HepG2 (cell line): Measurements from ENCODE around the gene PYGL. TPM values are rescaled to one million over a fixed set of nuclear protein-coding genes. Genes with fewer than 3 reads are reported as not detected.
A peak's percentile ranks its signal among the peaks of the same experiment; 100 is the strongest.
"Not testable (repeated sequence)": the region's sequence is repeated elsewhere in the genome, so short reads cannot be mapped to it uniquely, and the experiment has no call there.

Source experiments
- ATAC-seq: fragments of 200-7000 bp; cut with Tn5 transposase; 3 replicates; pipeline ENCODE4 v1.9.1; 2020; ENCODE audit warnings: mild to moderate bottlenecking, moderate library complexity
- BruUV-seq: library from RNA; stranded (reverse); fragments of 400-500 nt; replicated peaks from 2 replicates; lab custom pipeline; 2021; lab: Mats Ljungman, UMichigan
- CTCF ChIA-PET: fragments of 300-600 bp; formaldehyde crosslinking; extraction: SDS; loops from one replicate; lab custom pipeline; 2021; ENCODE audit warnings: low total read pairs, inconsistent platforms, low intra/inter-chr PET ratio; lab: Yijun Ruan, JAX
- POLR2A ChIA-PET: fragments of 350-600 bp; sonication (Branson Sonifier 250); formaldehyde crosslinking; loops from one replicate; lab custom pipeline; 2020; ENCODE audit warnings: antibody characterized with exemption, inconsistent platforms; lab: Yijun Ruan, JAX
- DNase-seq: peaks from one replicate; pipeline ENCODE4 v3.0.0-alpha.2; 2015; ENCODE audit warnings: low spot score
- FAIRE-seq: peaks from 3 replicates; lab custom pipeline; 2011; peaks lifted over from hg19 to GRCh38; lab: Jason Lieb, UNC
- H2AFZ ChIP-seq: one replicate; pipeline ENCODE4 v1.6.1; 2011; ENCODE audit warnings: low read length, inconsistent platforms
- H3K27ac ChIP-seq: fragments of 300-600 bp; 3 replicates; pipeline ENCODE4 v1.8.0; 2011; ENCODE audit warnings: mixed run types, mild to moderate bottlenecking, mixed read lengths, low read length, inconsistent platforms; ENCODE audit not compliant: insufficient read depth; ENCODE audit errors: extremely low read length
- H3K27me3 ChIP-seq, 2 experiments: fragments of 200-600 bp in 1 of 2; 2 replicates in 1 of 2; 3 replicates in 1 of 2; pipeline versions ENCODE4 v1.6.0 to v1.8.0; 2011; ENCODE audit warnings: low read length in 2 of 2, mild to moderate bottlenecking in 2 of 2, moderate library complexity in 2 of 2, inconsistent platforms in 1 of 2; ENCODE audit not compliant: insufficient read depth in 2 of 2, control insufficient read depth in 1 of 2
- H3K36me3 ChIP-seq, 2 experiments: fragments of 200-600 bp in 1 of 2; replicated peaks in 1 of 2; 2 replicates in 1 of 2; 3 replicates in 1 of 2; pipeline versions ENCODE4 v1.5.1 to v1.8.0; 2011; ENCODE audit warnings: low read length in 2 of 2, inconsistent platforms in 1 of 2; ENCODE audit not compliant: insufficient read depth in 2 of 2, control insufficient read depth in 1 of 2
- H3K4me1 ChIP-seq: 2 replicates; pipeline ENCODE4 v1.5.1; 2012; ENCODE audit warnings: low read length, inconsistent platforms; ENCODE audit not compliant: insufficient read depth
- H3K4me2 ChIP-seq: 2 replicates; pipeline ENCODE4 v1.6.0; 2011; ENCODE audit warnings: low read depth, low read length, inconsistent platforms
- H3K4me3 ChIP-seq, 3 experiments: fragments of 200-600 bp in 1 of 3; sonication (generic), shearing (Covaris generic) in 1 of 3; replicated peaks in 1 of 3; 2 replicates each; pipeline ENCODE4 v1.5.1; 2011 to 2016; ENCODE audit warnings: low read length in 3 of 3, inconsistent platforms in 2 of 3, low read depth in 2 of 3, mild to moderate bottlenecking in 2 of 3, control low read depth in 1 of 3, mixed read lengths in 1 of 3; ENCODE audit not compliant: insufficient read depth in 1 of 3
- H3K79me2 ChIP-seq: one replicate; pipeline ENCODE4 v1.6.1; 2011; ENCODE audit warnings: low read length, inconsistent platforms; ENCODE audit not compliant: insufficient read depth
- H3K9ac ChIP-seq: 2 replicates; pipeline ENCODE4 v1.6.0; 2011; ENCODE audit warnings: mild to moderate bottlenecking, low read depth, low read length, inconsistent platforms; ENCODE audit not compliant: insufficient read depth
- H3K9me3 ChIP-seq: 2 replicates; pipeline ENCODE4 v1.5.1; 2012; ENCODE audit warnings: mild to moderate bottlenecking, low read length
- H4K20me1 ChIP-seq: 2 replicates; pipeline ENCODE4 v1.6.0; 2011; ENCODE audit warnings: inconsistent platforms, mild to moderate bottlenecking, low read length, moderate library complexity; ENCODE audit not compliant: insufficient read depth
- BCL6 ChIP-seq: IDR thresholded peaks from 2 replicates; pipeline ENCODE4 v1.6.1; 2016; ENCODE audit warnings: missing genetic modification reagents, missing compliant biosample characterization
- SOX13 ChIP-seq, 3 experiments: fragments of 450-650 bp in 1 of 3; sonication (generic) in 1 of 3; formaldehyde crosslinking in 1 of 3; IDR thresholded peaks in 2 of 3; conservative IDR thresholded peaks in 1 of 3; 2 replicates each; pipeline versions ENCODE4 v1.5.0 to v1.6.1; 2016 to 2020; ENCODE audit warnings: antibody characterized with exemption in 1 of 3, mild to moderate bottlenecking in 1 of 3, missing compliant biosample characterization in 1 of 3, missing genetic modification reagents in 1 of 3, moderate library complexity in 1 of 3
- SOX6 ChIP-seq, 2 experiments: fragments of 450-650 bp in 1 of 2; sonication (generic) in 1 of 2; formaldehyde crosslinking in 1 of 2; IDR thresholded peaks; 2 replicates each; pipeline versions ENCODE4 v1.4.0 to v1.6.1; 2017 to 2020; ENCODE audit warnings: antibody characterized with exemption in 1 of 2, mild to moderate bottlenecking in 1 of 2, missing genetic modification reagents in 1 of 2
- TBL1XR1 ChIP-seq: fragments of 150-350 bp; IDR thresholded peaks from 2 replicates; pipeline ENCODE4 v1.6.1; 2014; ENCODE audit warnings: borderline replicate concordance, low read length; ENCODE audit not compliant: partially characterized antibody
- TEAD3 ChIP-seq: optimal IDR thresholded peaks from 2 replicates; pipeline ENCODE3; 2016; ENCODE audit warnings: borderline replicate concordance
- WGBS: methylation state at CpG from one replicate; pipeline ENCODE4 v1.1.6; 2017; ENCODE audit warnings: low lambda C conversion rate; 5-methylcytosine and 5-hydroxymethylcytosine counted together
- in situ Hi-C: cut with HindIII; loops from 2 replicates; pipeline ENCODE4 v1.10.0; 2017; ENCODE audit warnings: low pct_unique_long_range_greater_than_20kb; ENCODE audit not compliant: extremely low pct_ligation_motif_present
- intact Hi-C: fragments of 100-400 bp; cut with micrococcal nuclease; formaldehyde crosslinking; loops from one replicate; pipeline ENCODE4 v1.10.0; 2022; ENCODE audit not compliant: unreplicated experiment
- polyA plus RNA-seq, 8 experiments: library from polyadenylated mRNA; depleted of rRNA in 3 of 8; stranded (reverse) in 7 of 8; unstranded in 1 of 8; fragments of >200 nt; fragmentation: Illumina TruSeq in 4 of 8; extraction: Trizol in 4 of 8; gene quantifications; 2 replicates each; pipeline versions ENCODE4 v1.2.1 to v1.2.3, GENCODE V29; 2011 to 2016; ENCODE audit warnings: low read depth in 4 of 8, missing spikeins in 1 of 8, mixed read lengths in 1 of 8; ENCODE audit not compliant: insufficient read depth in 1 of 8
- total RNA-seq, 5 experiments: library from RNA; depleted of rRNA; stranded (reverse); fragments of >200 nt; fragmentation: Illumina TruSeq; extraction: Trizol; gene quantifications; 2 replicates each; pipeline ENCODE4 v1.2.3, GENCODE V29; 2016; ENCODE audit warnings: low read depth in 1 of 5

Gene PYGL
- total and polyA plus RNA-seq, 2 of the 13 experiments (the other 11 are each of a cell fraction or from before 2014, with no cell fraction given) = 98.4 to 110 TPM

DNA sequence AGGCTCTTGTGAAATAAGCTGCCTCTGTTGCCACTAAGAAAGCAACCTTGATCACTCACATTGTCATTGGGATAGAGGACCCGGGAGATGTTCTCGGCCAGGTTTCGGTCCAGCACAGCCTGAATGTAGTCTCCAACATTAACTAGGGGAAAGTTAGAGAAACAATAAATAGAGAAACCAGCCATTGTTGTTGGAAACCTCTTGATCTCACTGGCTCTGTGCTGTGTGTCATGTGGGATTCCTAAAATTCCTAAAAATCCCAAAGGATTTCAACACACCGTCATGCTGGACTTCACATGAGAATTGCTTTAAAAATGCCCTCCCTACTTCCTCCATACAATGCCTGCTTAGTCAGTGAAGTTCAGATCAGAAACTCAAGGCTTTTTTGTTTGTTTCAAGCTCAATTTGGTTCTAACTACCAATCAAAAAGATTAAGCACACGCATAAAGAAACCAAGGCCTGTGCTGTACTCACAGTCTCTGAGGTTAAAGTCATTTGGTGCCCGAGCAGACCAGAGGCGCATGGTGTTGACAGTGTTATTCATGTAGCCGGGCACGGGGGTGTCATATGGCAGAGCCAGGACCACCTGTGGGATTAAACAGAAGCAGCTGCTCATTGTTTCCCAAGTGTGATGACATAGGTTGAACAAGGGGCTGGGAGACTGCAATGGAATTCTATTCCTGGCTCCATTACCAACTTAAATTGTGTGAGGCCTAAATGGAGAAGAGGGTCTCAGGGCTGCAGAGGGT is 23.6 kb downstream of the PYGL start (continued):
- TF ChIP-seq BCL6 (CRISPR knock-in tag) = peak; percentile 74
- TF ChIP-seq TBL1XR1 = no peak
- TF ChIP-seq SOX6 (IDR thresholded peaks at IDR 0.05) = no peak
- TF ChIP-seq SOX6 (CRISPR knock-in tag; IDR thresholded peaks at IDR 0.05) = peak; percentile 88
- TF ChIP-seq SOX13 (IDR thresholded peaks at IDR 0.05) = no peak
- peak in 1 of 2 experiments; percentile 93; a peak in 2 of 4 replicates for TF ChIP-seq SOX13 (CRISPR knock-in tag; conservative IDR thresholded peaks at IDR 0.05 in 1 of 2, IDR thresholded peaks at IDR 0.05 in 1 of 2)

GRCh38 chr14:50919524-50919923 is 24.8 kb downstream of the PYGL start:
- POLR2A ChIA-PET = not testable (repeated sequence)

More at GRCh38 chr14:50919524-50919923, 24.8 kb downstream of the PYGL start:
- H2AFZ ChIP-seq, H3K9ac ChIP-seq, H3K4me3 ChIP-seq, CTCF ChIA-PET, FAIRE-seq, in situ Hi-C loops, BruUV-seq, H3K27me3 ChIP-seq, H3K4me2 ChIP-seq, H3K9me3 ChIP-seq, ATAC-seq, H4K20me1 ChIP-seq, H3K79me2 ChIP-seq, intact Hi-C loops, H3K27ac ChIP-seq: not testable (repeated sequence)
- 72% methylated on average over 4 of the region's 5 CpGs for WGBS
- peak; percentile 31 for DNase-seq
- TF ChIP-seq TEAD3 = peak; percentile 35
- peaks cover 35% of the 10 kb centered on the region for H3K4me1 ChIP-seq
- peaks cover 32 to 64% of the 10 kb centered on the region in 2 experiments for H3K36me3 ChIP-seq
